NCI-H2029 treated with DMSO at 0.1 percent for 48 hours (cell line): Measurements from ENCODE around the gene MON2.
"Not testable (repeated sequence)": the region's sequence is repeated elsewhere in the genome, so short reads cannot be mapped to it uniquely, and the experiment has no call there.

Source experiments
- DNase-seq: peaks from one replicate; lab custom pipeline; 2025; lab: John Stamatoyannopoulos, UW

MON2 gene

GRCh38 chr12:62466594-62467491 is at the start of gene MON2:
Gene MON2 (plus strand): TSS chr12:62466826. CDS start chr12:62467208, 382 bp downstream.
- peak; percentile 65 for DNase-seq

- no peak for DNase-seq
Measured at GRCh38 chr12:62426089-62426488, 40.5 kb upstream of the MON2 start.

DNA sequence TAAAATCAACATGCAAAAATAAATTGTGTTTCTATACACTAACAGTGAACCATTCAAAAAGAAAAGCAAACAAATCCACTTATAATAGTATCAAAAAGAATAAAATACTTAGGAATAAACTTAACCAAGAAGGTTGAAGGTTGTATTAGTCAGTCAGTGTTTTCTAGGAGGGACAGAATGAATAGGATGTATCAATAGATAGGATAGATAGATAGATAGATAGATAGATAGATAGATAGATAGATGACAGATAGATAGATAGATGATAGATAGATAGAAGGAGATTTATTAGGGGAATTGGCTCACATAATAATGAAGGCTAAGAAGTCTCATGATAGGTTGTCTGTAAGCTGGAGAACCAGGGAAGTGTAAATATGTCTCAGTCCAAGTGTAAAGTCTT is 37.2 kb upstream of the MON2 start:
- no peak for DNase-seq

DNA sequence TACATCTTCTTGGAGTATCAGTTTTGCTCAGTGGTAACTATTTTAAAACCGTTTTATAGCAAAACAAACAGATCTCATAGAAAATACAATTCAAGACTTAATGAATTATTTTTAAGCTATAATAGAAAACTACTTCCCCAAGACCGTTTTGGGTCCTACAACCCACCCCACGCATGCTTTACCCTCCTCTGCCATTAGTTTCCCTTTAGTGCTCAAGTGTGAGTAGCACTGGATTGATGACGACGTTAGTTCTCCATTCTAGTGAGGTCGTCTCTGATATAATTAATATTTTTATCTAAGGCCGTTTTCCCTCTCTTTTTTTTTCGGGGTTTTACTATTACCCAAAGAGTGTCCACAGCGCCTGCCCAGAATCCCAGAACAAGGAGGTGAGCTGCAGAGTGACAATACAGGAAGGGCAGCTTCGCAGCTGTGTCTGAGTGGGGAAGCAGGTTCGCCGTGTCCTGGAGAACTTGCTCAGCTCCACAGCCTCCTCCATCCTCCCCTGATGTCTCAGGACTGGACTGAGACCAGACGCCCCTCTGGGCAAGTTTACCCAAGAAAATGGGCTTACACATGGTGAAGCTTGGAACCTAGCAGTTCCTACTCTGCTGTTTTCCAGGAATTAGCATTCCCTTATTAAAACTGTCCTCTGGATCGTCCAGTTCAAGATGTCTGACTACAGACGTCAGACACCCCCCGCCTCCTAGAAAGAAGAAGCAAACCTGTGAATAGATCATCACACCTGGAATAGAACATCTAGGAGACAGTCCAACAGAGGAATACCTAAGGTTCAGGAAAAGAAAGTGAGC is 31.9 kb upstream of the MON2 start:
- DNase-seq, result peak; percentile 16

- DNase-seq, result no peak
Measured at GRCh38 chr12:62435303-62436163, 31.1 kb upstream of the MON2 start.

GRCh38 chr12:62436164-62436503 is 30.5 kb upstream of the MON2 start:
- DNase-seq, result no peak

DNA sequence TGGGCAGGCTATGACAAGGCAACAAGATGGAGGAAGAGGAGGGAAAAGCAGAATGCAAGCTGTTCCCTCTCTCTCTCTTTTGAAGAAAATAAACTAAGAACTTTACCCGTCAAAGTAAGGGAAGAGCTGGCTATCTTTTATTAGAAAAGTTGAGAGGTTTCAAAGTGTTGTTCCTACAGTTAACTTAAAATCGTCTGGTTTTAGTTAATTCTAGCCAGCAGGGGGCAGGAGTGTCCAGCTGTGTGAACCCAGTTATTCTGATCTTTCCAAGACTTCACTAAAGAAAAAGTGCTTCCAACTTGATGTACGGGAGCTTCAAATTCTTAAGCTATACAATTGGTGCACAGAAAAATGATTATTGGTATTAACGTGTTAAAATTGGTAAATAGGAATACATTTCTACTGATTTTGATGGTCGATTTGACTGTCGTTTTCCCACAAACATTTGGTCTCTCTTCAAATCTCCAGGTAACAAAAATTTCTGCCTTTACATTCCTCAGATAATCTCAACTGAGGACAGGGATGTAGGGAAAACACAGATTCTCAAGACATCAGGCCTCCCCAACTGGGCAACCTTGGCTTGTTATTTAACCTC is 28.4 kb upstream of the MON2 start:
- peak; percentile 37 for DNase-seq

- no peak for DNase-seq
Measured at GRCh38 chr12:62446754-62447452, 19.7 kb upstream of the MON2 start.

GRCh38 chr12:62448436-62448835 is 18.2 kb upstream of the MON2 start:
- DNase-seq, result no peak

DNA sequence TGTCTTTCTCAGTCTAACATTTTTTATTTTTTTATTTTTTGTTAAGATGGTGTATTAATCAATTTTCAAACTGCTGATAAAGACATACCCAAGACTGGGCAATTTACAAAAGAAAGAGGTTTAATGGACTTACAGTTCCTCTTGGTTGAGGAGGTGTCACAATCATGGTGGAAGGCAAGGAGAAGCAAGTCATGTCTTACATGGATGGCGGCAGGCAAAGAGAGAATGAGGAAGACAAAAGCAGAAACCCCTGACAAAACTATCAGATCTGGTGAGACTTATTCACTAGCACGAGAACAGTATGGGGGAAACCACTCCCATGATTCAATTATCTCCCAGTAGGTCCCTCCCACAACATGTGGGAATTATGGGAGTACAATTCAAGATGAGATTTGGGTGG is 11.2 kb upstream of the MON2 start:
- DNase-seq, result not testable (repeated sequence)

DNA sequence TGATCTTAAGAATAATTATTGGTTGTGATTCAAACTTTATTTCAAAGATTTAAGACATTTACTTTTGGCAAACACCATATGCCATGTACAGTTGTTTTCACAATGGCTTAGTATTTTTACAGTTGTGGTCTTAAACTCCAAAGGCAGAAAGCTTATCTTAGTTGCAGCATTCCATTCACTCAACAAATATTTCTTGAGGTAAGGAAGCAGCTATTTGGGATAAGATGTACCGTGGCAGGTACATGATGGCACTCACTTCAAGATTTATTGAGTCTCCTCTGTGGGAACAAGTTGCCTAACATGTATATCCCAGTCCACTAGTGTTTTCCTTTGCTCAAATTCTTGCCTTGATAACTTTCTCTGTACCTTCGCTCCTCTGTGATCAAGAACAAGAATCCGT is 8.0 kb upstream of the MON2 start:
- DNase-seq, result no peak

DNA sequence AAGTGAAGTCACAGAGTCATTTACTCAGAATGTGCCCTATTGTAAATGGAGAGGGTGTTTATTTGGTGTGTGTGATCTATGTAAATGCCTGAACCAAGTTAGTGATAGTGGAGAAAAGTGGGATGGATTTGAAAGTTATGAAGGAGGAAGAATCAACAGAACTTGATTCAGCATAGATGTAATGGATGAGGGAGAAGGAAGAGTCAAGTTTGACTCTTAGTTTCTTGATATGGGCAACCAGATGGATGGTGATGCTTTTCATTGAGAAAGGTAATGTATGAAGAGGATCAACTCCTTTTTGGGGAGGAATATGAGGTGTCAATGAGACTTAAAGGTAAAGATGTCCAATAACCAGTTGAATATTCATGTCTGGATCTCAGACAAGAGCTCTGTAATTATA is 6.7 kb upstream of the MON2 start:
- no peak for DNase-seq

DNA sequence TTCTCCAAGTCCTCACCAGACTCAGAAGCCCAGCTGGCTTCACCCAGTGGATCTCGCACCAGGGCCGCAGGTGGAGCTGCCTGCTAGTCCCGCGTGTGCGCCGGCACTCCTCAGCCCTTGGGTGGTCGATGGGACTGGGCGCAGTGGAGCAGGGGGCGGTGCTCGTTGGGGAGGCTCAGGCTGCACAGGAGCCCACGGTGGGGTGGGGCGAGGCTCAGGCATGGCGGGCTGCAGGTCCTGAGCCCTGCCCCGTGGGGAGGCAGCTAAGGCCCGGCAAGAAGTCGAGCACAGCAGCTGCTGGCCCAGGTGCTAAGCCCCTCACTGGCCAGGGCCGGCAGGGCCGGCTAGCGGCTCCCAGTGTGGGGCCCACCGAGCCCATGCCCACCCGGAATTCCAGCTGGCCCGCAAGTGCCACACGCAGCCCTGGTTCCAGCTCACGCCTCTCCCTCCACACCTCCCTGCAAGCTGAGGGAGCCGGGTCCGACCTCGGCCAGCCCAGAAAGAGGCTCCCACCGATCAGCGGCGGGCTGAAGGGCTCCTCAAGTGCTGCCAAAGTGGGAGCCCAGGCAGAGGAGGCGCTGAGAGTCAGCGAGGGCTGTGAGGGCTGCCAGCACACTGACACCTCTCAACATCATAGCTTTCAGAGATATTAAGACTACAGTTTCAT is 5.3 kb upstream of the MON2 start:
- DNase-seq, result not testable (repeated sequence)

GRCh38 chr12:62463252-62463651 is 3.4 kb upstream of the MON2 start:
- not testable (repeated sequence) for DNase-seq

DNA sequence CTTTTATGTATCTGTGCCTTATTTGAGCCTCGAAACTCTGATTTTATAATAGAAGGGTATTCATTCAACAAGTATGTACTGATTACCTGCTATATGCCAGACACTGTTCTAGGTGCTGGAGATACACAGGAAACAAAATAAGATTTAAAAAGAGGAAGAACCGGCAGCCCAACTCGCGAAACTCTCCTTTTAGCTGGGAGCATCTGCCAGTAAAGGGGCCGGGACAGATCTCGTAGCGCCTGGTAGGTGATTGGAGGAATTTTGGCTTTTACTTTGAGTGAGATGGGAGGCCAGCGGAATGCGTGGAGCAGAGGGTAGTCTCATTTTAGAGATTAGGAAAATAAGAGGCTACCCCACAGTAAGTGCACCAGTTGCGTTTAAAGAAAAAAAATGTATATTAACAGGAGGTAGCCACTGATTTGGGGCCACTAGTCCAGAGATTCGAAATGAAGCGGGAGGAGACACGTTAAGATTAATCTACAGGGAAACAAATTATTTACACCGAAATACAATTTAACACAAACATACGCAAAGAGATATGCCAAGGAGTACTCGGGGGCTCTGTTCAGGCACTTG is 520 bp upstream of the MON2 start:
- DNase-seq, result no peak

DNA sequence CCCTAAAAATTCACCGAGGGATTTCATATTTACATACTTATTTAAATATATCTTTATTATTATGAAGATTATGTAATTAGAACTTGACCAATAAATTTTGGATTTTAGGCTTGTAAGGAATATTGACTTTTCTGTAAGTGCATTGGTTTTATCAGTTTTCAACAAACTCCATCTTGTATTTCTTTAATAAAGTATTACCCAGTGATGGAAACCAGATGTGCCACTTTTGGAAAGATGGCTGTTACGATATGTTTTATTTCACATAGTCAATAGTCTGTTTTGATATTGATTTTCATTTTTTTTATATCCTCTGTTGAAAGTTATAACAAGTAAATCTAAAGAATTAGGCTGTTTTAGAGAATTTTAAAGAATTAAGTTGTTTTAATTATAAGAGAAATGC is 1.8 kb downstream of the MON2 start:
- no peak for DNase-seq

GRCh38 chr12:62468935-62469334 is 2.3 kb downstream of the MON2 start:
- DNase-seq, result no peak

DNA sequence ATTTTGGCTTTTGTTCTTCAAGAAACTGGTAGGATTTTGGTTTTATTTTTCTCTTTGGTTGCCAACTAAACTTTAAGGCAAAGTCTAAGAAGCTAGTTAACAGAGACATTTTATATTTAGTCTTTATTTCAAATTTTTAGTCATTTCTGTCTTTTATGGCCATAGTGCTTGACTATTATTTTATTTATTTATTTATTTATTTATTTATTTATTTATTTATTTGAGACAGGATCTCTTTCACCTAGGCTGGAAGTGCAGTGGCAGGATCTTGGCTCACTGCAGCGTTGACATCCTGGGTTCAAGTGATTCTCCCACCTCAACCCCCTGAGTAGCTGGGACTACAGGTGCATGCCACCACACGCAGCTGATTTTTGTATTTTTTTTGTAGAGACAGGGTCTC is 3.1 kb downstream of the MON2 start:
- DNase-seq, result no peak

- DNase-seq, result no peak
Measured at GRCh38 chr12:62471734-62472133, 5.1 kb downstream of the MON2 start.

GRCh38 chr12:62472472-62472871 is 5.8 kb downstream of the MON2 start:
- no peak for DNase-seq
